Suppressor macrophage treated with lipopolysaccharide for 4 hours (primary cell): ENCODE data around the gene PA2G4.

ENCODE experiments used
- DNase-seq: peaks from one replicate; pipeline ENCODE4 v3.0.0-alpha.2; 2020

PA2G4 gene

GRCh38 chr12:56127888-56128669 is 23.7 kb downstream of the PA2G4 start, which contains the start of gene ESYT1:
ESYT1 (plus strand) TSS chr12:56128267; CDS start chr12:56128320, 53 bp downstream.
- DNase-seq = peak; percentile 99

DNA sequence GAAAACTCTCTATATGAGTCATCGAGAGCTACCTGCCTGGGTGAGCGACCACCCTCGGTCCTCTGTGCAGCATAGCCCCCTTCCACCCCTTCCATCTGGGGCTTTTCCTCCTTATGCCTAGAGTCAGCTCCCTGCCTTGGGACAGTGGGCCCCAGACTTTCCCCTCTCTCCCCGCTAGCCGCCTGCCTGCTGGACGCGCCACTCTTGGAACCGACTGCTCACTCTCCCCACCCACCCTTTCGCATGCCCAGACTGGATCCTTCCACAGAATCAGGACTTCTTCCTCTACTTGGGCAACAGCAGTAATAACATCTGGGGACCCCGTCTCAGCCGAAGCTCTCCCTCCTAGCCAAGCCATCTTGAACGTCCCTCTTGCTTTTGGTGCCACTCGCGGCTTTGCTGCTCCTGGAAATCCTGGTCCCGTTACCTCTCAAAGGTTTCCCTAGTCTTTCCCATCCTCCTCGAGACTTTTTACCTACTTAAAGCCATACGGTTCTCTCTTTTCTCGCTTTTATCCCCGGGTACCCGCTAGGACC is 24.4 kb downstream of the PA2G4 start:
- DNase-seq = peak; percentile 22

GRCh38 chr12:56129206-56129941 is 25.0 kb downstream of the PA2G4 start:
- peak; percentile 51 for DNase-seq

DNA sequence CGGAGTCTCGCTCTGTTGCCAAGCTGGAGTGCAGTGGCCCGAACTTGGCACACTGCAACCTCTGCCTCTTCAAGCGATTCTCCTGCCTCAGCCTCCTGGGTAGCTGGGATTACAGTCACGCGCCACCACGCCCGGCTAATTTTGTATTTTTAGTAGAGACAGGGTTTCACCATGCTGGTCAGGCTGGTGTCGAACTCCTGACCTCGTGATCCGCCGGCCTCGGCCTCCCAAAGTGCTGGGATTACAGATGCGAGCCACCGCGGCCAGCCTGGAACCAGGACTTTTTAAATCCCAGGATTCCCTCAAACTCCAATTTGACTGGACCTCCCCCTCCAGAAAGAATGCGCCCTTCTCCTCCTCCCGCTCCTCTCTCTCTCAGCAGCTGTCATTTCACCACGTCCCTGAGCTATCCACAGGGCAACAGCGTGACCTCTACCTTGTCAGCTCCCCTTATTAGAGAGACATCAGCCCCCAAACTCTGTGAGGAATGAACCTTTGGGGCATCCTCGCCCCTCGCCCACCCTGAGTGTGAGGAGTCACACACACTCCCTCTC is 25.7 kb downstream of the PA2G4 start:
- no peak for DNase-seq

- no peak for DNase-seq
Measured at GRCh38 chr12:56130876-56131275, 26.5 kb downstream of the PA2G4 start.

GRCh38 chr12:56134897-56135296 is 30.5 kb downstream of the PA2G4 start:
- DNase-seq = no peak

- no peak for DNase-seq
Measured at GRCh38 chr12:56137853-56138571, 33.7 kb downstream of the PA2G4 start.

GRCh38 chr12:56141946-56142784 is 37.8 kb downstream of the PA2G4 start:
- peak; percentile 51 for DNase-seq

- no peak for DNase-seq
Measured at GRCh38 chr12:56143217-56143616, 38.9 kb downstream of the PA2G4 start.

DNA sequence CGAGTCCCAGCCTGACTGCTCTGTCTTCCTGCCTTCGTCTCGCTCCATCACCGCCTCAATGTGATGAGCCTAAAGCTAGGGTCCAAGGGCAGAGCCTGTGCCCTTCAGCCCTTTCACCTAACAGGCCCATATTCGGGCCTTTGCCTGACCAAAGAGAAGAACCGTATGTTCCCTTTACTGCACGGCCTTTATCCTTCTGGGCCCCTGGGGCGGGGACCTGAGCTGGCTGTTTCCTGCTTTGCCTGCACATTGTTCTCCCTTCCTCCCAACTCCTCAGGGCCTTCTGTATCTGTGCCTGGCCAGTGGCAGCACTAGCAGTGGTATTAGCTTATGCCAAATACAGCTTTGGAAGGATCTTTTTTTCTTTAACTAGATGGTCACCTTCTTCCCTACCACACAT is 39.5 kb downstream of the PA2G4 start:
- DNase-seq = no peak

- DNase-seq = no peak
Measured at GRCh38 chr12:56145217-56145616, 40.9 kb downstream of the PA2G4 start.

GRCh38 chr12:56146492-56147460 is 42.4 kb downstream of the PA2G4 start:
- DNase-seq = no peak

GRCh38 chr12:56150563-56150962 is 46.2 kb downstream of the PA2G4 start:
- DNase-seq = peak; percentile 85

DNA sequence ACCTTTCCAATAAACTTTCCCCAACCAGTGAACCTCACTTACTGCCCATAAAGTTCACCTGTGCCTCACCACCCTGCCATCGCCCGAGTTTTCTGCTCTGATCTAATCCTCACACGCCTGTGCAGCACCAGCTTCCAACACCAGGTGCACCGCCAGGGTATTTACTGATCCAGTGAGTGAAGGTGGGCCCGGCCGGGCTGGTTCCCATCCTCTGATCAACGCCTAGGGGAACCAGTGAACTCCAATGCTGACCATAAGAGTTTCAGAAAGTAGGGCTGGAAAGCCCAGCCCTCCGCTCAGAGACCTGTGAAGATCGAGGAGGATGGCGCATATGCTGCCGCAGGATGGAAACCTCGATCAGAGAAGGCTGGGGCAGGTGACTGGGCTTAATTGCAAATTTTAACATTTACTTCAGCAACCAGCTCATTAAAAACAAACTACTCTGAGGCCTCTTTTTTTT is 47.3 kb downstream of the PA2G4 start:
- DNase-seq = peak; percentile 17

- DNase-seq = peak; percentile 96
Measured at GRCh38 chr12:56152132-56152755, 47.9 kb downstream of the PA2G4 start, which contains the start of gene MYL6B. MYL6B (plus strand) TSS chr12:56152587; CDS start chr12:56153919, 1,332 bp downstream.

DNA sequence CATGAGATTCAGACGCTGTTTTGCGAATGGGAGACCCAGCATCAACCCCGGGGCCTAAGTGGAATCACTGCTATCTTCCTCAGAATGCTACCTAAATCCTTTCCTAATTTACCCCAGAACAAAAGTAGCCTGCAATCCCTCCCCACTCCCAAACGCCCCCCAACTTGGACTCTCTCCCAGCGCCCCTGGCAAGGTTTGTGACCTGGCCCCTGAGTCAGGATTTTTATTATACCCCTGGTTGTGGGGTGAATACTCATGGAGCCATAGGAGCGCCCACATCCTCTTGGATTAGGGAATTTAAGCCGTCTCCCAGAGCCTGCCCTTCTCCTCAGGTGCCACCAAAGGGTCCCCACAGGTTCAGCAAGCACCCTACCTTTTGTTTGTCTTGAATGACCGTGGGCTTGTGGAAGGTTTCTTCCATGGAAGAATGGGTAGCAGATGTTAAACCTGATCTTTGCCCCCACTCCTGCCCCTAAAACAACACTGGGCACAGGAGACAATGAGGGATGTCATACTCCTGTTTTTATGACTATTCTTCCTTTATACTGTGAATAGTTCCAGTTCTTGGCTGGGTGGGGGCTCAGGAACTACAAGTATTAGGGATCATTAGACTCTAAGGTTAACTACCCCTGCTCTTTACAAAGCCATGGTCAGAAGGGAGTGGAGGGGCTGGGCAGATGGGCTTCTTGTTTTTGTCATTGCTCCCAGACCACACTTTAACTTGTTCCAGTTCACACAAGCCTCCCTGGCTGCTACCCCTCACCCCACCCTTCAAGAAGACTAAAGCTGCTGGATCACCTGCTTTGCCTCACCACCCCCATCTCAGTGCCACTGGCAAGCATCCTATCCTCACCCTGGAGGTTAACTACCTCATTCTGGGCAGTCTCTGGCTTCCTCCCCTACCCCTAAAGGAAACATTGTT is 48.7 kb downstream of the PA2G4 start:
- DNase-seq = no peak

GRCh38 chr12:56153678-56154065 is 49.3 kb downstream of the PA2G4 start:
- no peak for DNase-seq

DNA sequence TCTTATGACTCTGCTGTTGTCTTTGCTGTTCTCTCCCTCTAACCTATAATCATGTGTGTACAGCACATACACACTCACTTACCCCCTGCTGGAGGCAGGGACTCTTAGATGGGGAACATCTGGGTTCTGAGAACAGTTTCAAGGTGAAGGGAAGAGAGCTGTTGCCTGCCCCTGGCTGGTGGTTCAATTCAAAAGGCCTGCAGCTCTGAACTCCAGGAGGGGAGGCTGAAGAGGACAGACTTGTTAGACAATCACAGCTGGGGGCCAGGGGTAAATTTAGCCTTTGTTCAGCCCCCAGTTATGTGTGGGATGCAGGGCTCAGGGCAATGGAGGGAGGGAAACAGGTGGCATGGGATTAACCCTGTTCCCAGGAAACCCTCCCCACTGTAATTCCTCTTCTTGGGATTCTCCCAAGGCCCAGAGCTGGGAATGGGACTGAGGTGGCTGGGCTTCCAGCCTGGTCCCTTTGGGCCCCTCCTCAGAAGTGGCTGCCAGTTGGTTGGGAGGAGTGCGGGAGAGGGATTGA is 50.0 kb downstream of the PA2G4 start:
- DNase-seq = no peak

DNA sequence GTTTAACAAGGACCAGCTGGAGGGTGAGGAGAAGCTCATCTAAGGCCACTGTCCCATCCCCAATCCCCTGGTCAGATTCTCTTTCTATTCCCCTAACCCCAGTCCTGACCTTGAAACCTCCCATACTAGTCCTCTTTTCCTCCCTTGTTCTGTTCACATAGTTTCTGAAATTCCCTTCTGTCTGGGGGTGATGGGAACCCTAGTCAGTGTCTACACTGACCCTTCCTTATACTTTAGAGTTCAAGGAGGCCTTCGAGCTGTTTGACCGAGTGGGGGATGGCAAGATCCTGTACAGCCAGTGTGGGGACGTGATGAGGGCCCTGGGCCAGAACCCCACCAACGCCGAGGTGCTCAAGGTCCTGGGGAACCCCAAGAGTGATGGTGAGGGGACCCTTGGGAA is 50.5 kb downstream of the PA2G4 start:
- no peak for DNase-seq
